COLO829 (cell line): ENCODE results near the gene ZNF322.

Experiments used
- DNase-seq: peaks from one replicate; pipeline ENCODE4 v3.0.0; 2012; ENCODE audit warnings: low spot score

The ZNF322 gene

GRCh38 chr6:26613689-26614683 is 45.6 kb downstream of the ZNF322 start:
- DNase-seq = no peak

DNA sequence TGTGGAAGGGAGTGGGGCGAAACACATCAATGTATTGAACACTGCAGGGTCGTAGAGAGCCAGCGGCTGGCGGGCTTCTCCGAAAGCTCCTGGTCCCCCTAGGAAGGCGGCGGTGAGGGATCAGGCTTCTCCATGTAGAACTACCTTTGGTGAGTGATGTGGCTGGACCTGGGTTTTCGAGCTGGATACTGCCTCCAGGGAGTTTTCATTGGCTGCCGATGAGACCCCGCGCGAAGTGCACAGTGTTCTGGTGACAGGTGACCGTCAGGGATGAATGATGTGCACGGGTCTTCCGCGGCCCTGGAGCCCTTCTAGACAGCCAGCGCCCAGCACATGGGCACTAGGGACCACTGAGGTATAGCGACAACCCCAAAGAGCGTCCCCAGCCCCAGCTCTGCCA is 46.3 kb downstream of the ZNF322 start:
- no peak for DNase-seq

DNA sequence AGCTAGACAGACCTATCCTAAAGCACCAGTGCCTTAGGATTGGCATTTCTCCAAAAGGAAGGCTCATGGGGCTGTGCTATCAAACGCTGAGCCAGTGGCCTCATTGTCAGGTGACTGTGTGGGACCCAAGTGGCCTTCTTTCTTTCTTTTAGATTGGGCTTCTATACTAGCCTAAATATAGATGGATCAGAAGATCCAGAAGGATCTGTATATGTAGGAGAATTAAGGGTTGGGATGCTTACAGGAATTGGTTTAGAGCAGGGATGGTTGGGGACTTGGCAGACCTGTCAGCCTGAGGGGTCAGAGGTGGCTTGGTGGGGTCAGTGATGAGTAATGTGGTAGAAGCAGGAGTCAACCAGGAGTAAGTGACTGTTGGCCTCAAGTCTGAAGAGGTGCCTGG is 47.9 kb downstream of the ZNF322 start:
- DNase-seq = no peak

- DNase-seq = no peak
Measured at GRCh38 chr6:26609463-26609862, 50.1 kb downstream of the ZNF322 start.

DNA sequence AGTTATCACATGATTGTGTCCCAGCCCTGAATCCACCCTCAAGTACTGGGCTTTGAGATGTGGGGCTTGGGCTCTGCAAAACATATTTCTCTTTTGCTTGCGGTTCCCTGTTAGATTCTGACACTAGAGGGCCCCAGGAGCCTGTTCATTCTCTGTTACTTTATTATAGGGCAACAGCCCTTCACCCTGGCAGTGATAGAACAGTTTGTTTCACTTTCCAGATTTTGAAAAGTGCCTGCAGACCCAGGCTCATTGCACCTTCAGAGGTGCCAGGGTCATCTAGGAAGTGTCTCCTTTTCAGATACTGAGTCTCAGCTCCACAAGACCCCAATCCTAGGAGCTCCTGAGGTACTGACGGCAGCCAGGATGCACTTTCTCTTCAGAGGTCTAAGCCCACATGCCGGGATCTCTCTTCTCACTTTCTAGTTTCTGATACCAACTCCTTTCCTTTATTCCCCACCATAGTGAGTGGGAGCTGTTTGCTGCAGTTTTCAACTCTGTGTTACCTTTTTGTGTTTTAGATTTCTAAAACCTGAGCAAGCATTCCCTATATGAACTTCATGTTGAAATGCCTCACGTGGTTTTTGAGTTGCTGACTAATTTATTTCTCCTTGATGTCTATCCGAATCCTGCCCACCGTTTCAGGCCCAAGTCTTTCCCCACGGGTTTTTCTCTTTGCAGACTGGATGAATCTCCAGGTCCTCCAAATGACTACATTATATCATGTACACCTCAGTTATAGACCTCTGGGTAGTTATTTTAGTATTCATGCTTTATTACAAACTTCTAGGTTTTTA is 51.9 kb downstream of the ZNF322 start:
- DNase-seq = peak; percentile 73

DNA sequence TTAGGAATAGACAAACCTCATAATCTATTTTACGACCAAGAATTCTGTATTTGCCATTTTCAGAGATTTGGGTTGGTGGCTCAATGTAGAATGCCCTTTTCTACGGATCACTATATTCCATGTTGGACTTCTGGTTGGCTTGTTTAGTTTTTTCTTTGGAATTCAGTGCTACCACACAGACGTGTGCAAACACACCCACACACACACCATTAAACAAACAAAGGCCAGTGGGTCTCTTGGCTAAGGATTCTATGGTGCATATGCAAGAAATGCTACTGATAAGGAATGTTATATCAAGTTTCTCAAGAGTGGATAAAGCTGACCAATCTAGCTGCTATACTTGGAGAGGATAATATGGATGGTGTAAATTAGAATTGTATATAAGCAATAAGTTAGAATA is 54.7 kb downstream of the ZNF322 start:
- DNase-seq = no peak

GRCh38 chr6:26604026-26604425 is 55.5 kb downstream of the ZNF322 start:
- DNase-seq = no peak

- no peak for DNase-seq
Measured at GRCh38 chr6:26602262-26602661, 57.3 kb downstream of the ZNF322 start.

GRCh38 chr6:26600759-26601158 is 58.8 kb downstream of the ZNF322 start:
- DNase-seq = no peak

- no peak for DNase-seq
Measured at GRCh38 chr6:26599591-26599990, 60.0 kb downstream of the ZNF322 start.

GRCh38 chr6:26599134-26599533 is 60.4 kb downstream of the ZNF322 start:
- no peak for DNase-seq

DNA sequence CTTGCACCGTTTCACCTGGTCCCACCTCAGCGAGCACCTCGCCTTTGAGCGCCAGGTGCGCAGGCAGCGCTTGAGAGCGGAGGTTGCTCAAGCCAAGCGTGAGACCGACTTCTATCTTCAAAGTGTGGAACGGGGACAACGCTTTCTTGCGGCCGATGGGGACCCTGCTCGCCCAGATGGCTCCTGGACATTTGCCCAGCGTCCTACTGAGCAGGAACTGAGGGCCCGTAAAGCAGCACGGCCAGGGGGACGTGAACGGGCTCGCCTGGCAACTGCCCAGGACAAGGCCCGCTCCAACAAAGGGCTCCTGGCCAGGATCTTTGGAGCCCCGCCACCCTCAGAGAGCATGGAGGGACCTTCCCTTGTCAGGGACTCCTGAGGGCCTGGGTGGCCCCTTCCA is 61.3 kb downstream of the ZNF322 start:
- DNase-seq = no peak

DNA sequence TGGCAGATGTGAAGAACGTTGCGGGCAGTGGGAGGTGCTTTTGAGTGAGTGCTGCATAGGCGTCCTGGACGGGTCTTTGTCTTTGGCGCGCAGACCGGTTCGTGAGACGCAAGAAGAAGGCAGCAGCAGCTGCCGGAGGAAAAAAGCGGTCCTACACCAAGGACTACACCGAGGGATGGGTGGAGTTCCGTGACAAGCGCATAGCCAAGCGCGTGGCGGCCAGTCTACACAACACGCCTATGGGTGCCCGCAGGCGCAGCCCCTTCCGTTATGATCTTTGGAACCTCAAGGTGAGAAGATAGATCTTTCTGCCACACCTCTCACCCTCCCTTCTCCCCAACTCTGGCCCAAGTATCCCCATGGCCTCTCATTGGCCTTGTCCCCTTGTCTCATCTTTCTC is 61.7 kb downstream of the ZNF322 start:
- no peak for DNase-seq

- no peak for DNase-seq
Measured at GRCh38 chr6:26597389-26597766, 62.2 kb downstream of the ZNF322 start.

DNA sequence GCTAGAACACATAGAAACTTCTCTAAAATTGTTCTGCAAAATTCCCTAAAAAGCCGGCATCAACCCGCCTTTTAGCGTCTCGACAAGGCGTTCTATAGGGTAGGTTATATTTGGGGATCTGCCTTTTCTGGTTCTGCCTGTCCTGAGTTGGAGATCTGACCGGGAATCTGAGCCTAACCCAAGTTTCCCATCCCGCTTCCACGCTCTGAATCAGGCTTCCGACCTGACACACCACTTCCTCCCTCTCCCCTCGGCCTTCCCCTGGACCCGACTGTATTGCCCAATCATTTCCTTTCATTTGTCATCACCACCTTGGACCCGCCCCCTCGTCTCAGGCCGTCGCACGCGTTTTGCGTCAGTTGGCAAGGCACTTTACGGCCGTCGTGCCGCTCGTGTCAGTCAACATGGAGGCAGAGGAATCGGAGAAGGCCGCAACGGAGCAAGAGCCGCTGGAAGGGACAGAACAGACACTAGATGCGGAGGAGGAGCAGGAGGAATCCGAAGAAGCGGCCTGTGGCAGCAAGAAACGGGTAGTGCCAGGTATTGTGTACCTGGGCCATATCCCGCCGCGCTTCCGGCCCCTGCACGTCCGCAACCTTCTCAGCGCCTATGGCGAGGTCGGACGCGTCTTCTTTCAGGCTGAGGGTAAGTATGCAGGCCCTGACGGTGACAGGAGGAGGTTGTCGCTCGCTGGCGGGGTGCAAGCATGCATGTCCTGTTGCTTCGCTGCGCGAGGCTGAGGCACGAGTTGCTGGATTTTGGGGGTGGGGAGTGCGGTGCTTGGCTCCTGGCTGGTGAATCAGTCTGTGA is 62.8 kb downstream of the ZNF322 start, which contains the start of gene ABT1:
Gene ABT1 (plus strand): TSS at position 375 of the 810 bp plus-strand sequence. CDS start 30 bp downstream, at position 405.
- DNase-seq = peak; percentile 100

- peak; percentile 82 for DNase-seq
Measured at GRCh38 chr6:26595669-26596269, 63.8 kb downstream of the ZNF322 start.

- DNase-seq = peak; percentile 89
Measured at GRCh38 chr6:26594730-26595632, 64.6 kb downstream of the ZNF322 start.

- DNase-seq = no peak
Measured at GRCh38 chr6:26594131-26594498, 65.4 kb downstream of the ZNF322 start.

- no peak for DNase-seq
Measured at GRCh38 chr6:26593278-26594130, 66.0 kb downstream of the ZNF322 start.

DNA sequence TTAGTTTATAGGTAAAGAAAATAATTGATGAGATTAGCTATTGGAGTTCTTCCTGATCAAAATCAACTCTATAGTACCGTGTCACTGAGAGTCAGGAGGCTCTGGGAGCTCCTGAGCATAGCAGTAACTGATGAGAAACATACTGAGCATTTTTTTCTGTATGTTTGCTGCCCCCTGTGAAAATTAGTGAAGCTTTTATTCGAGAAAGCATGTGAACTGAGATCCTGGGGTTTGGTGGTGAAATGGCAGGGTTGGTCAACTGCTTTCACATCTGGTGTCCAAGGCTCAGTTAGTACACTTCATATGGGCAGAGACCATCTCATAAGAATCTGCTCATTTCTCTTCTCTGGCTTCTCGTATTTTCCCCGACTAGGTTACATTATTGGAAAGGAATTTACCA is 66.9 kb downstream of the ZNF322 start:
- no peak for DNase-seq
